PC-3 (cell line): Measurements from ENCODE around the gene ISLR2.

ENCODE experiments used
- EZH2 ChIP-seq: fragments of 300-600 bp; sonication (generic); IDR thresholded peaks from one replicate; pipeline ENCODE4 v1.6.1; 2017; ENCODE audit warnings: antibody characterized with exemption, mild to moderate bottlenecking, low read length; ENCODE audit not compliant: unreplicated experiment
- EZH2phosphoT487 ChIP-seq: fragments of 300-600 bp; sonication (generic); IDR thresholded peaks from 2 replicates; pipeline ENCODE4 v1.6.1; 2018; ENCODE audit warnings: mild to moderate bottlenecking, antibody characterized with exemption, low read length, borderline replicate concordance
- TF ChIP-seq, protein P1 (sequence below): fragments of 300-600 bp; sonication (generic); conservative IDR thresholded peaks from 2 replicates; pipeline ENCODE4 v1.5.1; 2017; ENCODE audit warnings: antibody characterized with exemption, low read depth, mild to moderate bottlenecking, low read length

DNA sequence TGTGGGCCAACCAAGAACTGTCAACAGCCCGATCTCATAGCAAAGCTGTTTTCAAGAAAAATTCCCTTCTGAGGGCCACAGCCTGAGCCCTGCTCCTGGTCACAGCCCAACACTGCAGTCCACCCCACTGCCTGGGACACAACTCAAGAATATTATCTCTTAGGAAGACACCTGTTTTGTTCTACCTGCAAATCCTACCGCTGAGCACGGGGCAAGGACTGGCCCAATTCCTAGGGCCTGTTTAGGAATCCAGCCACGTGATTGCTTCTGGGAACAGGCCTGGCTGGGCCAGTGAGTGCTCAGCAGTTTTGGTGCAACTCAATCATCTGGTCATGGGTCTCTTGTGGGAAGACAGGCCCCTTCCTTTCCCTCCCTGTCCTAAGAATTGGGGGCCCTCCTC lies 8.3 kb downstream of the ISLR2 start:
- TF ChIP-seq, protein P1, sequence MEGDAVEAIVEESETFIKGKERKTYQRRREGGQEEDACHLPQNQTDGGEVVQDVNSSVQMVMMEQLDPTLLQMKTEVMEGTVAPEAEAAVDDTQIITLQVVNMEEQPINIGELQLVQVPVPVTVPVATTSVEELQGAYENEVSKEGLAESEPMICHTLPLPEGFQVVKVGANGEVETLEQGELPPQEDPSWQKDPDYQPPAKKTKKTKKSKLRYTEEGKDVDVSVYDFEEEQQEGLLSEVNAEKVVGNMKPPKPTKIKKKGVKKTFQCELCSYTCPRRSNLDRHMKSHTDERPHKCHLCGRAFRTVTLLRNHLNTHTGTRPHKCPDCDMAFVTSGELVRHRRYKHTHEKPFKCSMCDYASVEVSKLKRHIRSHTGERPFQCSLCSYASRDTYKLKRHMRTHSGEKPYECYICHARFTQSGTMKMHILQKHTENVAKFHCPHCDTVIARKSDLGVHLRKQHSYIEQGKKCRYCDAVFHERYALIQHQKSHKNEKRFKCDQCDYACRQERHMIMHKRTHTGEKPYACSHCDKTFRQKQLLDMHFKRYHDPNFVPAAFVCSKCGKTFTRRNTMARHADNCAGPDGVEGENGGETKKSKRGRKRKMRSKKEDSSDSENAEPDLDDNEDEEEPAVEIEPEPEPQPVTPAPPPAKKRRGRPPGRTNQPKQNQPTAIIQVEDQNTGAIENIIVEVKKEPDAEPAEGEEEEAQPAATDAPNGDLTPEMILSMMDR, result no peak
- TF ChIP-seq EZH2phosphoT487, result no peak
- no peak for TF ChIP-seq EZH2
